Omental fat pad (tissue), 4 donors: Measurements from ENCODE around the gene CDKL5. TPM values are rescaled to one million over a fixed set of nuclear protein-coding genes. Genes with fewer than 3 reads are reported as not detected.

ENCODE experiments used
- ATAC-seq: fragments of 150-250 bp; one replicate; pipeline ENCODE4 v1.9.1; 2016; ENCODE audit warnings: mild to moderate bottlenecking, moderate library complexity; ENCODE audit not compliant: low FRiP score
- DNase-seq: peaks from one replicate; pipeline ENCODE4 v3.0.0-alpha.2; 2019; ENCODE audit warnings: low spot score
- CTCF ChIP-seq, 3 donors: fragments of 450-650 bp; IDR thresholded peaks; one replicate each; pipeline ENCODE4 v1.5.1; 2016 to 2017; ENCODE audit warnings: antibody characterized with exemption in 3 of 3, mild to moderate bottlenecking in 3 of 3, moderate library complexity in 2 of 3
- total RNA-seq, 4 donors: library from RNA; depleted of rRNA; stranded (reverse); fragments of >200 nt; gene quantifications; one replicate each; pipeline ENCODE4 v1.1.0, GENCODE V29; 2016

CDKL5 gene
- 1 to 10 TPM; 1.9 to 8.5 (median 4.3) TPM for total RNA-seq

GRCh38 chrX:18425199-18426003 is at the start of gene CDKL5:
CDKL5 (plus strand) TSS chrX:18425608; CDS start chrX:18507097, 81,489 bp downstream.
- no peak for TF ChIP-seq CTCF (IDR thresholded peaks at IDR 0.05)
- peak; percentile 83 for DNase-seq
- ATAC-seq, result peak; percentile 96

- no peak for DNase-seq
- TF ChIP-seq CTCF (IDR thresholded peaks at IDR 0.05), result no peak
- ATAC-seq, result no peak
Observed at GRCh38 chrX:18377796-18378195, 47.6 kb upstream of the CDKL5 start.

GRCh38 chrX:18389966-18390365 is 35.4 kb upstream of the CDKL5 start:
- no peak for TF ChIP-seq CTCF (IDR thresholded peaks at IDR 0.05)

GRCh38 chrX:18390941-18391538 is 34.4 kb upstream of the CDKL5 start:
- TF ChIP-seq CTCF (IDR thresholded peaks at IDR 0.05), result no peak

More at GRCh38 chrX:18389966-18390365, 35.4 kb upstream of the CDKL5 start:
- ATAC-seq, result no peak
- DNase-seq, result no peak

GRCh38 chrX:18394477-18394876 is 30.9 kb upstream of the CDKL5 start:
- TF ChIP-seq CTCF (IDR thresholded peaks at IDR 0.05), result no peak
- no peak for DNase-seq
- no peak for ATAC-seq

More at GRCh38 chrX:18390941-18391538, 34.4 kb upstream of the CDKL5 start:
- DNase-seq (peak; percentile 97), ATAC-seq (no peak)

GRCh38 chrX:18401848-18402213 is 23.6 kb upstream of the CDKL5 start:
- TF ChIP-seq CTCF (IDR thresholded peaks at IDR 0.05), result no peak
- DNase-seq (no peak), ATAC-seq (no peak)
